H1 (cell line): ENCODE measurements around the gene USP30. TPM values are rescaled to one million over a fixed set of nuclear protein-coding genes. Genes with fewer than 3 reads are reported as not detected.
A peak's percentile ranks its signal among the peaks of the same experiment; 100 is the strongest.

ENCODE experiments used
- CTCF ChIA-PET: fragments of 300-600 bp; sonication (Branson Sonifier 250); formaldehyde crosslinking; loops from one replicate; lab custom pipeline; 2021; ENCODE audit not compliant: partially characterized antibody; lab: Charles Lee
- POLR2A ChIA-PET: fragments of 300-600 bp; sonication (Branson Sonifier 250); formaldehyde crosslinking; loops from one replicate; lab custom pipeline; 2021; ENCODE audit warnings: inconsistent platforms; ENCODE audit not compliant: partially characterized antibody; lab: Charles Lee
- DNase-seq, 2 experiments: peaks; one replicate each; pipeline versions ENCODE4 v3.0.0 to v3.0.0-alpha.2; 2010 to 2022; ENCODE audit warnings: low spot score in 2 of 2, low read depth in 1 of 2, mixed read lengths in 1 of 2
- FAIRE-seq: peaks from 2 replicates; lab custom pipeline; 2011; peaks lifted over from hg19 to GRCh38; lab: Jason Lieb, UNC
- H2AFZ ChIP-seq: 2 replicates; pipeline ENCODE4 v1.8.1; 2012; ENCODE audit warnings: low read length, inconsistent platforms
- H2AK5ac ChIP-seq: 2 replicates; pipeline ENCODE4 v1.6.1; 2013; ENCODE audit warnings: low read depth, low read length
- H2BK120ac ChIP-seq: replicated peaks from 2 replicates; pipeline ENCODE3; 2013; ENCODE audit warnings: low read depth, low read length, inconsistent platforms
- H2BK12ac ChIP-seq: 2 replicates; pipeline ENCODE4 v1.6.1; 2013; ENCODE audit warnings: low read depth, low read length
- H2BK15ac ChIP-seq: 2 replicates; pipeline ENCODE4 v1.6.1; 2013; ENCODE audit warnings: low read length
- H2BK20ac ChIP-seq: 2 replicates; pipeline ENCODE4 v1.6.1; 2013; ENCODE audit warnings: low read length
- H2BK5ac ChIP-seq: 2 replicates; pipeline ENCODE4 v1.6.1; 2013; ENCODE audit warnings: low read depth, low read length
- H3K14ac ChIP-seq: 2 replicates; pipeline ENCODE4 v1.6.1; 2013; ENCODE audit warnings: inconsistent platforms; ENCODE audit not compliant: insufficient read length
- H3K18ac ChIP-seq: 2 replicates; pipeline ENCODE4 v1.6.1; 2013; ENCODE audit warnings: low read length; ENCODE audit errors: extremely low read depth
- H3K23ac ChIP-seq: 2 replicates; pipeline ENCODE4 v1.6.1; 2013; ENCODE audit warnings: inconsistent platforms; ENCODE audit not compliant: insufficient read length
- H3K23me2 ChIP-seq: 2 replicates; pipeline ENCODE4 v1.6.1; 2013; ENCODE audit warnings: low read depth, low read length
- H3K27ac ChIP-seq: 2 replicates; pipeline ENCODE4 v1.6.1; 2011; ENCODE audit warnings: low read depth, low read length, inconsistent platforms
- H3K27me3 ChIP-seq, 4 experiments: replicated peaks in 1 of 4; 1 replicate in 1 of 4; 2 replicates in 3 of 4; pipeline versions ENCODE4 v1.6.1 to v1.8.1; 2011 to 2013; ENCODE audit warnings: low read length in 3 of 4, mild to moderate bottlenecking in 3 of 4, inconsistent platforms in 2 of 4, mixed read lengths in 2 of 4, moderate library complexity in 1 of 4; ENCODE audit not compliant: control insufficient read depth in 3 of 4, insufficient read depth in 3 of 4; ENCODE audit errors: extremely low read depth in 1 of 4
- H3K36me3 ChIP-seq, 4 experiments: 2 replicates each; pipeline versions ENCODE4 v1.6.1 to v1.8.1; 2011 to 2013; ENCODE audit warnings: mild to moderate bottlenecking in 4 of 4, low read length in 3 of 4, moderate library complexity in 2 of 4, control low read depth in 1 of 4, inconsistent platforms in 1 of 4; ENCODE audit not compliant: insufficient read depth in 4 of 4, control insufficient read depth in 2 of 4
- H3K4ac ChIP-seq: replicated peaks from 2 replicates; pipeline ENCODE3; 2013; ENCODE audit warnings: low read length, low read depth, mixed read lengths, inconsistent platforms; ENCODE audit not compliant: insufficient read length
- H3K4me1 ChIP-seq, 4 experiments: replicated peaks in 1 of 4; 1 replicate in 1 of 4; 2 replicates in 3 of 4; pipeline versions ENCODE4 v1.6.1 to v1.8.1; 2011 to 2013; ENCODE audit warnings: low read length in 3 of 4, inconsistent platforms in 2 of 4, mixed read lengths in 1 of 4; ENCODE audit not compliant: insufficient read depth in 4 of 4, control insufficient read depth in 3 of 4
- H3K4me2 ChIP-seq, 2 experiments: 2 replicates each; pipeline versions ENCODE4 v1.6.1 to v1.8.1; 2011 to 2013; ENCODE audit warnings: low read depth in 2 of 2, low read length in 2 of 2, control low read depth in 1 of 2, inconsistent platforms in 1 of 2, mild to moderate bottlenecking in 1 of 2; ENCODE audit not compliant: insufficient read depth in 1 of 2
- H3K4me3 ChIP-seq, 4 experiments: fragments of 200-600, 300-600 bp in 1 of 4; sonication (generic), shearing (Covaris generic), sonication (Bioruptor Twin) in 1 of 4; 2 replicates each; pipeline versions ENCODE4 v1.5.1 to v1.8.1; 2011 to 2016; ENCODE audit warnings: low read length in 4 of 4, low read depth in 3 of 4, control low read depth in 2 of 4, inconsistent platforms in 2 of 4, mild to moderate bottlenecking in 2 of 4, mixed read lengths in 1 of 4, moderate library complexity in 1 of 4; ENCODE audit not compliant: insufficient read depth in 2 of 4; ENCODE audit errors: extremely low read depth in 1 of 4
- H3K56ac ChIP-seq: replicated peaks from 2 replicates; pipeline ENCODE3; 2013; ENCODE audit warnings: low read depth, mild to moderate bottlenecking, mixed read lengths, low read length, inconsistent platforms; ENCODE audit not compliant: insufficient read length
- H3K79me1 ChIP-seq: 2 replicates; pipeline ENCODE4 v1.6.1; 2013; ENCODE audit warnings: low read depth, low read length, control low read depth
- H3K79me2 ChIP-seq, 2 experiments: 2 replicates each; pipeline versions ENCODE4 v1.6.1 to v1.8.1; 2012 to 2013; ENCODE audit warnings: low read length in 2 of 2, mild to moderate bottlenecking in 2 of 2, inconsistent platforms in 1 of 2; ENCODE audit not compliant: insufficient read depth in 2 of 2, control insufficient read depth in 1 of 2
- H3K9ac ChIP-seq, 4 experiments: replicated peaks in 1 of 4; 1 replicate in 1 of 4; 2 replicates in 3 of 4; pipeline versions ENCODE4 v1.6.1 to v1.8.1; 2011 to 2013; ENCODE audit warnings: low read depth in 3 of 4, low read length in 3 of 4, control low read depth in 2 of 4, mild to moderate bottlenecking in 2 of 4, moderate library complexity in 2 of 4, inconsistent platforms in 1 of 4; ENCODE audit errors: extremely low read depth in 1 of 4
- H3K9me3 ChIP-seq, 2 experiments: 2 replicates each; pipeline versions ENCODE4 v1.6.1 to v1.8.1; 2012 to 2013; ENCODE audit warnings: mild to moderate bottlenecking in 2 of 2, moderate library complexity in 2 of 2, control low read depth in 1 of 2, inconsistent platforms in 1 of 2, low read depth in 1 of 2, low read length in 1 of 2, mixed read lengths in 1 of 2; ENCODE audit not compliant: insufficient read depth in 2 of 2
- H4K20me1 ChIP-seq, 2 experiments: replicated peaks in 1 of 2; 2 replicates each; pipeline versions ENCODE3 to v1.8.1; 2011 to 2013; ENCODE audit warnings: inconsistent platforms in 2 of 2, low read length in 2 of 2, mild to moderate bottlenecking in 1 of 2; ENCODE audit not compliant: insufficient read depth in 2 of 2, control insufficient read depth in 1 of 2
- H4K5ac ChIP-seq: 2 replicates; pipeline ENCODE4 v1.6.1; 2013; ENCODE audit warnings: low read length, low read depth, mixed read lengths, inconsistent platforms; ENCODE audit not compliant: insufficient read length
- H4K8ac ChIP-seq: 2 replicates; pipeline ENCODE4 v1.8.0; 2013; ENCODE audit warnings: mild to moderate bottlenecking, moderate library complexity, low read length, inconsistent platforms; ENCODE audit not compliant: insufficient read depth; ENCODE audit errors: extremely low read depth
- H4K91ac ChIP-seq: replicated peaks from 2 replicates; pipeline ENCODE3; 2013; ENCODE audit warnings: low read length, mixed read lengths, inconsistent platforms; ENCODE audit not compliant: insufficient read length
- BCL11A ChIP-seq, 2 experiments: IDR thresholded peaks; one replicate each; pipeline ENCODE4 v1.6.1; 2011; ENCODE audit warnings: low read depth in 2 of 2, low read length in 2 of 2, mild to moderate bottlenecking in 2 of 2
- TBP ChIP-seq: IDR thresholded peaks from 2 replicates; pipeline ENCODE4 v1.6.1; 2011; ENCODE audit warnings: low read depth, low read length, improper control_type of control experiment
- USF2 ChIP-seq: IDR thresholded peaks from 2 replicates; pipeline ENCODE4 v1.6.1; 2011; ENCODE audit warnings: low read length, improper control_type of control experiment
- WGBS, 2 experiments: shearing (Covaris generic) in 1 of 2; methylation state at CpG; one replicate each; pipeline versions ENCODE4 v1.1.6 to v1.1.7; 2013 to 2015; ENCODE audit warnings: low lambda C conversion rate in 2 of 2, mixed read lengths in 2 of 2, inconsistent platforms in 1 of 2, low coverage in 1 of 2, missing lambda C conversion rate in 1 of 2; ENCODE audit not compliant: insufficient replicate concordance in 2 of 2, insufficient coverage in 1 of 2, insufficient read length in 1 of 2; ENCODE audit errors: extremely low coverage in 1 of 2, missing lambda C conversion rate in 1 of 2; 5-methylcytosine and 5-hydroxymethylcytosine counted together
- polyA plus RNA-seq, 7 experiments: library from polyadenylated mRNA; depleted of rRNA in 3 of 7; stranded (reverse) in 5 of 7; unstranded in 2 of 7; fragments of >200 nt in 5 of 7; fragments of 200-250 nt in 2 of 7; gene quantifications; 1 replicate in 5 of 7; 2 replicates in 1 of 7; 4 replicates in 1 of 7; pipeline versions ENCODE4 v1.2.1 to v1.2.3, GENCODE V29; 2011 to 2013; ENCODE audit warnings: missing spikeins in 2 of 7, mixed read lengths in 2 of 7
- total RNA-seq: library from RNA; stranded (reverse); fragmentation: NEBNext Ultra II Directional; extraction: Animal tissue kit (Norgen Biotek cat#: 25700); gene quantifications from 2 replicates; pipeline ENCODE4 v1.2.1, GENCODE V29; 2021

Gene USP30
- total and polyA plus RNA-seq, 2 of the 8 experiments (the other 6 are each of a cell fraction or from before 2014, with no cell fraction given): 7.0 to 12.2 TPM

GRCh38 chr12:109053382-109054123, 1.2 kb downstream of the USP30 start:
- Histone ChIP-seq H3K79me1 (no peaks in the 10 kb centered on the region), H3K4ac (no peak overlapping the region), H3K56ac (no peak overlapping the region), H3K27ac (no peak overlapping the region), H4K8ac (no peak overlapping the region; the same call in 1 of the 2 replicates), H3K9ac (peak overlapping the region in 1 of 4 experiments; percentile 37; a peak in 2 of 7 replicates), H3K9me3 (no peaks in the 10 kb centered on the region), H3K23me2 (no peaks in the 10 kb centered on the region), H2AK5ac (no peak overlapping the region), H3K27me3 (no peaks in the 10 kb centered on the region), H4K91ac (no peak overlapping the region), H4K20me1 (no peaks in the 10 kb centered on the region), H2BK12ac (no peak overlapping the region), H2BK120ac (no peak overlapping the region), H3K18ac (no peak overlapping the region), H3K4me2 (peak overlapping the region; percentile 91), H3K79me2 (no peaks in the 10 kb centered on the region), H2BK20ac (no peak overlapping the region), H3K4me1 (no peaks in the 10 kb centered on the region; a peak in 1 of 7 replicates), H4K5ac (no peak overlapping the region), H2AFZ (0 out of 2 replicates have a peak overlapping the region, but pooled peaks have one; percentile 63), H3K4me3 (peak overlapping the region; percentile 78 to 95 (median 88); a peak in 7 of 8 replicates), H2BK5ac (no peak overlapping the region), H2BK15ac (no peak overlapping the region), H3K14ac (no peak overlapping the region), H3K23ac (no peak overlapping the region), H3K36me3 (no peaks in the 10 kb centered on the region)
- POLR2A ChIA-PET: interaction anchor here (1.5 kb wide), 1 partner anchor 42 kb away, joined by 4 read pairs; no protein-coding TSS in a partner anchor
- 56% methylated on average over 9 of the region's 9 CpGs; no CpG with 5 or more reads in 1 of the 2 experiments for WGBS, 2 experiments
- CTCF ChIA-PET: interaction anchor here (1.0 to 1.9 kb wide), 3 partner anchors 14 to 210 kb away, joined by 3 to 6 read pairs (median 5); no protein-coding TSS in a partner anchor
- FAIRE-seq: no peak
- no peak for DNase-seq
- no peak for TF ChIP-seq USF2
- TF ChIP-seq BCL11A (IDR thresholded peaks at IDR 0.05; ENCODE audit: low read depth in 2 of 2, low read length in 2 of 2): no peak
- no peak for TF ChIP-seq TBP
